Transverse colon (tissue), 4 donors: ENCODE measurements around the gene ADPRHL1.

Experiments
- EP300 ChIP-seq: sonication (generic); formaldehyde crosslinking; IDR thresholded peaks from one replicate; pipeline ENCODE4 v1.6.1; 2017; ENCODE audit warnings: antibody characterized with exemption, low read depth
- POLR2A ChIP-seq: fragments of 450-650 bp; IDR thresholded peaks from one replicate; pipeline ENCODE4 v1.6.1; 2016; ENCODE audit warnings: antibody characterized with exemption, mild to moderate bottlenecking, moderate library complexity
- POLR2AphosphoS5 ChIP-seq, 3 donors: sonication (generic); formaldehyde crosslinking; IDR thresholded peaks; one replicate each; pipeline ENCODE4 v1.6.1; 2016; ENCODE audit warnings: antibody characterized with exemption in 3 of 3
- TF ChIP-seq, protein P1 (sequence below), 5 experiments: fragments of 200-600 bp in 3 of 5; fragments of 450-650 bp in 2 of 5; sonication (generic) in 3 of 5; IDR thresholded peaks; 1 replicate in 2 of 5; 2 replicates in 3 of 5; pipeline ENCODE4 v1.5.1; 2016 to 2017; ENCODE audit warnings: antibody characterized with exemption in 5 of 5, inconsistent platforms in 3 of 5, mild to moderate bottlenecking in 2 of 5, moderate library complexity in 1 of 5

DNA sequence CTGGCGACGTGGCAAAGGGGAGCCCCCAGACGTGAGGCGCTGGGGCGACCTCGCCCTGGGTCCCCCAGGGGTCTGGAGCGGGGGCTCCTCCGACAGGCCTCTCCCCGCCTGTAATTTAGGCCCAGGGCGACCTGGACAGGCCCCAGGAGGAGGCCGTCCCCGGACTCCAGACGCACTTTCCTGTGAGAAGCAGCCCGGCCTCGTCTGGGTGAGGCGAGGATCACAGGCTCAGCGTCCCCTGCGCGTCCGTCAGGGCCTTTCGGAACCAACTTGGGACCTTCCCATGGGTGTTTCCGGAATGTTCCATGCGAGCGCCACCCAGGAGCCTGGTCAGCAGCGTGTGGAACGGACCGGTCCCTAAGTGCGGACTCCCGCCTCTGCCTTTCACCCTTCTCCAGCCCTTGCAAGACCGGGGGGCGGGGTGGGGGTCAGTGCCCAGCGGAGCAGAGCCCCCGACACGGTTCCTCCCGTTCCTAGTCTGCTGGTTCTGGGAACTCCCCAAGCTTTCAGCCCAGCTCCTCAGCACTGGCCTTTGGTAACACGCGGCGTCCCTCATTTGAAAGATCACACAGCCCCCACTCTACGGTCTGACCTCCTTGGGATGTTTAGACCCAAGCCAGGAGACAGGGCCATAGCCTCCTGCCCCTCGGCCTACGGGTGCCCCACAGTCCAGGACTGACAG is 88.2 kb downstream of the ADPRHL1 start:
- TF ChIP-seq, protein P1, sequence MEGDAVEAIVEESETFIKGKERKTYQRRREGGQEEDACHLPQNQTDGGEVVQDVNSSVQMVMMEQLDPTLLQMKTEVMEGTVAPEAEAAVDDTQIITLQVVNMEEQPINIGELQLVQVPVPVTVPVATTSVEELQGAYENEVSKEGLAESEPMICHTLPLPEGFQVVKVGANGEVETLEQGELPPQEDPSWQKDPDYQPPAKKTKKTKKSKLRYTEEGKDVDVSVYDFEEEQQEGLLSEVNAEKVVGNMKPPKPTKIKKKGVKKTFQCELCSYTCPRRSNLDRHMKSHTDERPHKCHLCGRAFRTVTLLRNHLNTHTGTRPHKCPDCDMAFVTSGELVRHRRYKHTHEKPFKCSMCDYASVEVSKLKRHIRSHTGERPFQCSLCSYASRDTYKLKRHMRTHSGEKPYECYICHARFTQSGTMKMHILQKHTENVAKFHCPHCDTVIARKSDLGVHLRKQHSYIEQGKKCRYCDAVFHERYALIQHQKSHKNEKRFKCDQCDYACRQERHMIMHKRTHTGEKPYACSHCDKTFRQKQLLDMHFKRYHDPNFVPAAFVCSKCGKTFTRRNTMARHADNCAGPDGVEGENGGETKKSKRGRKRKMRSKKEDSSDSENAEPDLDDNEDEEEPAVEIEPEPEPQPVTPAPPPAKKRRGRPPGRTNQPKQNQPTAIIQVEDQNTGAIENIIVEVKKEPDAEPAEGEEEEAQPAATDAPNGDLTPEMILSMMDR (IDR thresholded peaks at IDR 0.05): no peak
- no peak for TF ChIP-seq POLR2A
- TF ChIP-seq EP300: no peak
- TF ChIP-seq POLR2AphosphoS5 (IDR thresholded peaks at IDR 0.05): no peak
